H9 (cell line): ENCODE data around the gene SRP72. TPM values are rescaled to one million over a fixed set of nuclear protein-coding genes. Genes with fewer than 3 reads are reported as not detected.

ENCODE experiments used
- DNase-seq: peaks from one replicate; pipeline ENCODE4 v3.0.0-alpha.2; 2017
- H2AFZ ChIP-seq: one replicate; pipeline ENCODE4 v1.6.1; 2013; ENCODE audit warnings: mild to moderate bottlenecking, low read length, control low read depth, moderate library complexity
- H2AK5ac ChIP-seq: 2 replicates; pipeline ENCODE4 v1.6.1; 2013; ENCODE audit warnings: low read length, control low read depth, mixed read lengths; ENCODE audit not compliant: insufficient read length
- H2BK120ac ChIP-seq: one replicate; pipeline ENCODE4 v1.6.1; 2013; ENCODE audit warnings: low read depth, mild to moderate bottlenecking, low read length, control low read depth, inconsistent platforms; ENCODE audit not compliant: poor library complexity, severe bottlenecking
- H2BK12ac ChIP-seq: 2 replicates; pipeline ENCODE4 v1.6.1; 2013; ENCODE audit warnings: low read length, control low read depth, mixed read lengths, low read depth; ENCODE audit not compliant: insufficient read length
- H2BK15ac ChIP-seq: 2 replicates; pipeline ENCODE4 v1.6.1; 2013; ENCODE audit warnings: low read depth, low read length, control low read depth
- H2BK20ac ChIP-seq: one replicate; pipeline ENCODE4 v1.6.1; 2013; ENCODE audit warnings: low read depth, mild to moderate bottlenecking, low read length, control low read depth, inconsistent platforms; ENCODE audit not compliant: poor library complexity, severe bottlenecking
- H2BK5ac ChIP-seq: 2 replicates; pipeline ENCODE4 v1.6.1; 2013; ENCODE audit warnings: low read length, control low read depth, mixed read lengths; ENCODE audit not compliant: insufficient read length
- H3K14ac ChIP-seq: 2 replicates; pipeline ENCODE4 v1.6.1; 2013; ENCODE audit warnings: low read length, control low read depth; ENCODE audit not compliant: insufficient read depth
- H3K18ac ChIP-seq: 2 replicates; pipeline ENCODE4 v1.6.1; 2013; ENCODE audit warnings: low read depth, mild to moderate bottlenecking, mixed read lengths, low read length, control low read depth; ENCODE audit not compliant: insufficient read length
- H3K23ac ChIP-seq: 2 replicates; pipeline ENCODE4 v1.6.1; 2013; ENCODE audit warnings: low read length, control low read depth, mixed read lengths, low read depth; ENCODE audit not compliant: insufficient read length
- H3K23me2 ChIP-seq: 2 replicates; pipeline ENCODE4 v1.6.1; 2013; ENCODE audit warnings: low read depth, mild to moderate bottlenecking, mixed read lengths, low read length, control low read depth; ENCODE audit not compliant: insufficient read length, poor library complexity, severe bottlenecking
- H3K27ac ChIP-seq: 2 replicates; pipeline ENCODE4 v1.5.1; 2013; ENCODE audit warnings: low read length, control low read depth, mixed read lengths, low read depth; ENCODE audit not compliant: insufficient read length
- H3K27me3 ChIP-seq: 2 replicates; pipeline ENCODE4 v1.6.1; 2013; ENCODE audit warnings: low read length, control low read depth, inconsistent platforms; ENCODE audit not compliant: insufficient read depth
- H3K4ac ChIP-seq: 2 replicates; pipeline ENCODE4 v1.6.1; 2013; ENCODE audit warnings: low read depth, mild to moderate bottlenecking, control low read depth, inconsistent platforms, low read length, moderate library complexity
- H3K4me1 ChIP-seq: 2 replicates; pipeline ENCODE4 v1.6.1; 2013; ENCODE audit warnings: low read length, control low read depth, inconsistent platforms; ENCODE audit not compliant: insufficient read depth
- H3K4me2 ChIP-seq: 2 replicates; pipeline ENCODE4 v1.6.1; 2013; ENCODE audit warnings: low read length, control low read depth, mixed read lengths; ENCODE audit not compliant: insufficient read length, insufficient read depth
- H3K56ac ChIP-seq: 2 replicates; pipeline ENCODE4 v1.6.1; 2013; ENCODE audit warnings: low read depth, mild to moderate bottlenecking, mixed read lengths, low read length, control low read depth; ENCODE audit not compliant: insufficient read length
- H3K79me1 ChIP-seq: 2 replicates; pipeline ENCODE4 v1.6.1; 2013; ENCODE audit warnings: low read depth, mild to moderate bottlenecking, moderate library complexity, low read length, control low read depth, inconsistent platforms; ENCODE audit not compliant: insufficient read depth, poor library complexity, severe bottlenecking
- H3K79me2 ChIP-seq: 2 replicates; pipeline ENCODE4 v1.6.1; 2013; ENCODE audit warnings: low read length, control low read depth, inconsistent platforms; ENCODE audit not compliant: insufficient read depth
- H3K9ac ChIP-seq: 2 replicates; pipeline ENCODE4 v1.6.1; 2013; ENCODE audit warnings: low read length, control low read depth, mixed read lengths; ENCODE audit not compliant: insufficient read length; ENCODE audit errors: extremely low read depth
- H3K9me3 ChIP-seq: one replicate; pipeline ENCODE4 v1.6.1; 2013; ENCODE audit warnings: low read depth, low read length, inconsistent platforms; ENCODE audit not compliant: control insufficient read depth
- H3T11ph ChIP-seq: one replicate; pipeline ENCODE4 v1.6.1; 2013; ENCODE audit warnings: mild to moderate bottlenecking, low read length, control low read depth, inconsistent platforms
- H4K20me1 ChIP-seq: one replicate; pipeline ENCODE4 v1.6.1; 2013; ENCODE audit not compliant: control insufficient read depth, insufficient read length, insufficient read depth
- H4K5ac ChIP-seq: 2 replicates; pipeline ENCODE4 v1.6.1; 2013; ENCODE audit warnings: low read depth, mild to moderate bottlenecking, mixed read lengths, low read length, control low read depth; ENCODE audit not compliant: insufficient read length
- H4K8ac ChIP-seq: replicated peaks from 2 replicates; pipeline ENCODE4 v1.6.1; 2013; ENCODE audit warnings: low read length, control low read depth, mixed read lengths, low read depth; ENCODE audit not compliant: insufficient read length
- H4K91ac ChIP-seq: 2 replicates; pipeline ENCODE4 v1.6.1; 2013; ENCODE audit warnings: low read depth, mild to moderate bottlenecking, moderate library complexity, mixed read lengths, low read length, control low read depth; ENCODE audit not compliant: insufficient read length
- H3K27ac Mint-ChIP-seq, 3 experiments: 2 replicates in 2 of 3; 3 replicates in 1 of 3; pipeline ENCODE4 v1.8.0; 2020 to 2021; ENCODE audit warnings: mixed read lengths in 3 of 3, mild to moderate bottlenecking in 1 of 3, moderate library complexity in 1 of 3
- H3K27me3 Mint-ChIP-seq: 2 replicates; pipeline ENCODE4 v1.8.0; 2021; ENCODE audit warnings: low read depth, mild to moderate bottlenecking, moderate library complexity, mixed read lengths
- H3K36me3 Mint-ChIP-seq, 3 experiments: 2 replicates in 2 of 3; 3 replicates in 1 of 3; pipeline ENCODE4 v1.8.0; 2020 to 2021; ENCODE audit warnings: low read depth in 3 of 3, mixed read lengths in 3 of 3; ENCODE audit not compliant: insufficient read depth in 1 of 3
- H3K4me1 Mint-ChIP-seq, 2 experiments: 2 replicates each; pipeline ENCODE4 v1.8.0; 2020; ENCODE audit warnings: mixed read lengths in 2 of 2
- H3K4me3 Mint-ChIP-seq, 2 experiments: 2 replicates in 1 of 2; 3 replicates in 1 of 2; pipeline ENCODE4 v1.8.0; 2020 to 2021; ENCODE audit warnings: mild to moderate bottlenecking in 2 of 2, mixed read lengths in 2 of 2, moderate library complexity in 1 of 2
- H3K9me3 Mint-ChIP-seq, 2 experiments: 2 replicates in 1 of 2; 3 replicates in 1 of 2; pipeline ENCODE4 v1.8.0; 2020; ENCODE audit warnings: mild to moderate bottlenecking in 2 of 2, mixed read lengths in 2 of 2, moderate library complexity in 1 of 2
- CTCF ChIP-seq: fragments of 200-600 bp; sonication (generic); conservative IDR thresholded peaks from 3 replicates; pipeline ENCODE4 v1.8.0; 2021; ENCODE audit warnings: antibody characterized with exemption, mild to moderate bottlenecking
- total RNA-seq: library from RNA; stranded (reverse); gene quantifications from 2 replicates; pipeline ENCODE4 v1.2.1, GENCODE V29; 2021

SRP72 gene
- total RNA-seq, 1 experiment from 2014 or later, result 141 TPM

- no peaks in the 10 kb centered on the region for H4K20me1 ChIP-seq
- no peak overlapping the region for H2BK5ac ChIP-seq
- no peak overlapping the region for H2BK12ac ChIP-seq
- Mint-ChIP-seq H3K4me1 (peaks cover 3 to 11% of the 10 kb centered on the region in 2 experiments; a peak in 3 of 4 replicates), H3K4me3 (no peak overlapping the region), H3K27me3 (peaks cover 31% of the 10 kb centered on the region), H3K27ac (no peak overlapping the region), H3K36me3 (no peaks in the 10 kb centered on the region; a peak in 1 of 7 replicates), H3K9me3 (no peaks in the 10 kb centered on the region; a peak in 2 of 5 replicates)
- H3K23me2 ChIP-seq, result no peaks in the 10 kb centered on the region
- no peak overlapping the region for H2AK5ac ChIP-seq
- TF ChIP-seq CTCF, result no peak
- no peaks in the 10 kb centered on the region for H3K27me3 ChIP-seq
- H4K8ac ChIP-seq, result no peak overlapping the region
- H2BK15ac ChIP-seq, result no peak overlapping the region
- no peaks in the 10 kb centered on the region for H3K79me1 ChIP-seq
- H3K23ac ChIP-seq, result no peak overlapping the region
- no peak overlapping the region for H4K5ac ChIP-seq
- no peak overlapping the region for H2BK120ac ChIP-seq
- H3K4me2 ChIP-seq, result no peak overlapping the region
- H3K9me3 ChIP-seq, result no peaks in the 10 kb centered on the region
- no peak overlapping the region for H3K9ac ChIP-seq
- H3K56ac ChIP-seq, result no peak overlapping the region
- H3K4ac ChIP-seq, result no peak overlapping the region
- H3K79me2 ChIP-seq, result no peaks in the 10 kb centered on the region
- H3K14ac ChIP-seq, result no peak overlapping the region
- H3T11ph ChIP-seq, result no peak overlapping the region
- no peak overlapping the region for H3K18ac ChIP-seq
- H4K91ac ChIP-seq, result no peak overlapping the region
- H3K4me1 ChIP-seq, result no peaks in the 10 kb centered on the region
- no peak for DNase-seq
- no peak overlapping the region for H2BK20ac ChIP-seq
- no peak overlapping the region for H3K27ac ChIP-seq
- H2AFZ ChIP-seq, result no peak overlapping the region
Measured at GRCh38 chr4:56552273-56552672, 84.9 kb downstream of the SRP72 start.

Other genes starting within 250 kb of the SRP72 start
- 11.6 and 12.9 TPM in 2 replicates for gene AASDH, start 80.1 kb upstream of the SRP72 start, total RNA-seq
- gene PPAT, start 32.0 kb upstream of the SRP72 start, total RNA-seq, result 77.1 and 83.2 TPM in 2 replicates
- gene PAICS, start 31.4 kb upstream of the SRP72 start, total RNA-seq, result 391 and 392 TPM in 2 replicates
- gene ARL9, start 38.2 kb downstream of the SRP72 start, total RNA-seq, result 0.48 TPM in 1 of 2 replicates, not detected in the other
- not detected in 2 replicates for gene HOPX, start 213.7 kb downstream of the SRP72 start, total RNA-seq